Calu3 (cell line): Measurements from ENCODE around the gene TLL2. TPM values are rescaled to one million over a fixed set of nuclear protein-coding genes. Genes with fewer than 3 reads are reported as not detected.

Source experiments
- BruUV-seq: library from RNA; stranded (reverse); fragments of 400-500 nt; replicated peaks from 2 replicates; lab custom pipeline; 2021; lab: Mats Ljungman, UMichigan
- CTCF ChIA-PET: fragments of 300-600 bp; sonication (Branson Sonifier 250); formaldehyde crosslinking; loops from one replicate; lab custom pipeline; 2022; ENCODE audit warnings: antibody characterized with exemption; lab: Charles Lee
- DNase-seq: peaks from one replicate; pipeline ENCODE4 v3.0.0; 2022
- H3K27ac Mint-ChIP-seq: one replicate; pipeline ENCODE4 v1.8.0; 2022; ENCODE audit warnings: mixed read lengths; ENCODE audit not compliant: unreplicated experiment
- H3K27me3 Mint-ChIP-seq: one replicate; pipeline ENCODE4 v1.8.0; 2022; ENCODE audit warnings: mixed read lengths; ENCODE audit not compliant: unreplicated experiment
- H3K36me3 Mint-ChIP-seq: one replicate; pipeline ENCODE4 v1.8.0; 2022; ENCODE audit warnings: mild to moderate bottlenecking, moderate library complexity, mixed read lengths; ENCODE audit not compliant: insufficient read depth, unreplicated experiment
- H3K4me1 Mint-ChIP-seq: one replicate; pipeline ENCODE4 v1.8.0; 2022; ENCODE audit warnings: mild to moderate bottlenecking, low read depth, mixed read lengths; ENCODE audit not compliant: unreplicated experiment
- H3K4me3 Mint-ChIP-seq: one replicate; pipeline ENCODE4 v1.8.0; 2022; ENCODE audit warnings: mild to moderate bottlenecking, low read depth, moderate library complexity, mixed read lengths; ENCODE audit not compliant: unreplicated experiment
- H3K9me3 Mint-ChIP-seq: one replicate; pipeline ENCODE4 v1.8.0; 2022; ENCODE audit warnings: low read depth, mixed read lengths; ENCODE audit not compliant: unreplicated experiment
- intact Hi-C: fragments of 100-400 bp; cut with micrococcal nuclease; formaldehyde crosslinking; loops from one replicate; pipeline ENCODE4 v1.10.0; 2022; ENCODE audit not compliant: unreplicated experiment
- total RNA-seq: library from RNA; stranded (reverse); gene quantifications from 2 replicates; pipeline ENCODE4 v1.2.3, GENCODE V29; 2022
- TF ChIP-seq, protein P1 (sequence below): fragments of 200-600 bp; IDR thresholded peaks from one replicate; pipeline ENCODE4 v1.8.0; 2022; ENCODE audit warnings: antibody characterized with exemption; ENCODE audit not compliant: unreplicated experiment

TLL2 gene
- total RNA-seq, 1 experiment from 2014 or later = 0.66 TPM

- DNase-seq = no peak
- CTCF ChIA-PET = interaction anchor here (0.9 to 1.4 kb wide), 3 partner anchors 23 to 252 kb away, joined by 3 to 4 read pairs (median 3); partner anchors contain the start of gene TLL2
- intact Hi-C loops = no loop called here
- Mint-ChIP-seq H3K4me1 (no peaks in the 10 kb centered on the region), H3K4me3 (no peak overlapping the region), H3K36me3 (peaks cover 5% of the 10 kb centered on the region), H3K9me3 (no peaks in the 10 kb centered on the region), H3K27ac (no peak overlapping the region), H3K27me3 (peaks cover 55% of the 10 kb centered on the region)
- TF ChIP-seq, protein P1, sequence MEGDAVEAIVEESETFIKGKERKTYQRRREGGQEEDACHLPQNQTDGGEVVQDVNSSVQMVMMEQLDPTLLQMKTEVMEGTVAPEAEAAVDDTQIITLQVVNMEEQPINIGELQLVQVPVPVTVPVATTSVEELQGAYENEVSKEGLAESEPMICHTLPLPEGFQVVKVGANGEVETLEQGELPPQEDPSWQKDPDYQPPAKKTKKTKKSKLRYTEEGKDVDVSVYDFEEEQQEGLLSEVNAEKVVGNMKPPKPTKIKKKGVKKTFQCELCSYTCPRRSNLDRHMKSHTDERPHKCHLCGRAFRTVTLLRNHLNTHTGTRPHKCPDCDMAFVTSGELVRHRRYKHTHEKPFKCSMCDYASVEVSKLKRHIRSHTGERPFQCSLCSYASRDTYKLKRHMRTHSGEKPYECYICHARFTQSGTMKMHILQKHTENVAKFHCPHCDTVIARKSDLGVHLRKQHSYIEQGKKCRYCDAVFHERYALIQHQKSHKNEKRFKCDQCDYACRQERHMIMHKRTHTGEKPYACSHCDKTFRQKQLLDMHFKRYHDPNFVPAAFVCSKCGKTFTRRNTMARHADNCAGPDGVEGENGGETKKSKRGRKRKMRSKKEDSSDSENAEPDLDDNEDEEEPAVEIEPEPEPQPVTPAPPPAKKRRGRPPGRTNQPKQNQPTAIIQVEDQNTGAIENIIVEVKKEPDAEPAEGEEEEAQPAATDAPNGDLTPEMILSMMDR = no peak
- no TSS peak for BruUV-seq
Observed at GRCh38 chr10:96491303-96491702, 22.4 kb downstream of the TLL2 start.

DNA sequence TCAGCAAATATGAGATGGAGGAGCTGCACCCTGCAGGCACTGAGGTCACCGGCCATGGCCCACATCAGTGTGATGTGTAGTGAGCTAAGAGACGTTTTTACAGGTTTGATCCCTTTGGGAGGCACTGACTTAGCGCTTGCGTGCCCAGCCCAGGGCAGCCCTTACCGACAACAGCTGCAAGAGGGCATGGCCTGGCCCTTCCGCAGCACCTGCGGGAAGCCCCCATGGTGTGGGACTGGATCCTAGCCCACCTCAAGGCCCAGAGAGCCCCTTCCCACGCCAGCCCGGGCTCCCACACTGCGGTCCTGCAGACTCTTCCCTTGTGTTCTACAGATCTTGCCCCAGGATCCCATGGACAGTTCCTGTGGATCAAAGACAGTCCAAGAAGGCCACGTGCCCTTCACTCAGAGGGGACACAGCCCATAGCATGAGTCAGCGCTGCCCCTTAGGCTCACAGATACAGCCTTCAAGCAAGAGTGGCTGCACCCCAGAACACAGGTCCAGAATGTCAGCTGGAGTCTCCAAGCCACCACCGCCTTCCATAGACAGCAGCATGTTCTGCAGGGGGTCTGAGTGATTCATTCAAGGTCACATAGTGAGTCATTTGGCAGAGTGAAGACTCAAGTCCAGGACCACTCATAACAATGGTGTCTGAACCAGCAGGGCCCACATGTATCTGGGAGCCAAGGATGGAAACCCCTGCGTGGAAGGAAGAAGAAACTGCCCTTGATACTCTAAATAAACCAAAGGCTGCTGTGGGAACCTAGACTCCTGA, 25.4 kb downstream of the TLL2 start:
- Mint-ChIP-seq H3K9me3 (no peaks in the 10 kb centered on the region), H3K27me3 (peaks cover 61% of the 10 kb centered on the region), H3K4me1 (no peaks in the 10 kb centered on the region), H3K36me3 (peaks cover 5% of the 10 kb centered on the region), H3K27ac (no peak overlapping the region), H3K4me3 (no peak overlapping the region)
- CTCF ChIA-PET = no interaction called here
- DNase-seq = no peak
- intact Hi-C loops = no loop called here
- TF ChIP-seq, protein P1 = no peak
- no TSS peak for BruUV-seq

- Mint-ChIP-seq H3K27me3 (peaks cover 77% of the 10 kb centered on the region), H3K27ac (no peak overlapping the region), H3K9me3 (no peaks in the 10 kb centered on the region), H3K36me3 (no peaks in the 10 kb centered on the region), H3K4me3 (no peak overlapping the region), H3K4me1 (no peaks in the 10 kb centered on the region)
- DNase-seq = no peak
- no TSS peak for BruUV-seq
- TF ChIP-seq, protein P1 = no peak
- CTCF ChIA-PET = no interaction called here
- intact Hi-C loops = no loop called here
Observed at GRCh38 chr10:96482815-96483588, 30.7 kb downstream of the TLL2 start.

GRCh38 chr10:96478355-96478754, 35.4 kb downstream of the TLL2 start:
- CTCF ChIA-PET = no interaction called here
- H3K27me3 Mint-ChIP-seq = peaks cover 75% of the 10 kb centered on the region
- no peak overlapping the region for H3K4me3 Mint-ChIP-seq
- DNase-seq = no peak
- H3K4me1 Mint-ChIP-seq = no peaks in the 10 kb centered on the region
- TF ChIP-seq, protein P1 = no peak
- no peaks in the 10 kb centered on the region for H3K9me3 Mint-ChIP-seq
- H3K36me3 Mint-ChIP-seq = no peaks in the 10 kb centered on the region
- intact Hi-C loops = no loop called here
- H3K27ac Mint-ChIP-seq = no peak overlapping the region
- no TSS peak for BruUV-seq
